GM19193 (cell line): ENCODE results near the gene UFSP1.

Source experiments
- POLR2A ChIP-seq: IDR thresholded peaks from 4 replicates; pipeline ENCODE4 v1.6.1; 2011; ENCODE audit not compliant: insufficient read depth, insufficient read length; ENCODE audit errors: extremely low read depth

Gene UFSP1

DNA sequence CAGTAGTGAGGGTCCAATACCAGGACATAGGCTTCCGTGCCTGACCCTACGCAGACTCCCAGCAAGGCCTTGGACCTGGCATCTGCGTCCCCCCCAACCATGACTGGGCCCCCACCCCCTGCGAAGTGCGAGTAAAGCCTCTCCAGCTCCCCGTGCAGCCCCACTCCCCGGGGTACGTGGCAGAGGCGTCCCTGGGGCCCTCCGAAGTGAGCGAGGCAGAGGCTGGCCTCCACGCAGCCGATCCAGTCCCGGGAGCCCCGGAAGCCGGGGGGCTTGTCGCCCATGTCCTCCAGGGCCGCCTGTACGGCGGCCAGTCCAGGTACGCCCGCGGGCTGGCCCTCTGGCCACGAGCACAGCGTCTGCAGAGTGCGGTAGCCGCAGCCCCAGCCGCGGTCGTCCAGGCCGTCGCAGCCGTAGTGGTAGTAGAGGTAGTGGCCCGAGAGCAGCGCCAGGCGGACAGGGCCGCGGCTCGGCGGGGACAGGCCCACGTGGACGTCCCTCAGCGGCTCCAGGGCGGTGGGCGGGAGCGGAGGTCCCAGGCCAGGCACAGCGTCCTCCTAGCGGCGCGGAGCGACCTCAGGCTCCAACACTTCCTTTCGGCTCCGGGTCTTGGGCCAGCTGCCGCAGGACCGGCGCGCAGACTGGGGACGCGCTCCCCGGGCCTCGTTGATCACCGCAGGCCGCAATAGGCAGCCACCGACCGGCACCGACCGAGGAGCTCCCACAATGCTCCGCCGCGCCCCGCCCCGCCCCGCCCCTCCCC is at the start of gene UFSP1:
UFSP1 (minus strand) TSS at position 728 of the 763 bp plus-strand sequence; CDS start at position 284, 444 bp downstream.
- peak; percentile 66 for TF ChIP-seq POLR2A

DNA sequence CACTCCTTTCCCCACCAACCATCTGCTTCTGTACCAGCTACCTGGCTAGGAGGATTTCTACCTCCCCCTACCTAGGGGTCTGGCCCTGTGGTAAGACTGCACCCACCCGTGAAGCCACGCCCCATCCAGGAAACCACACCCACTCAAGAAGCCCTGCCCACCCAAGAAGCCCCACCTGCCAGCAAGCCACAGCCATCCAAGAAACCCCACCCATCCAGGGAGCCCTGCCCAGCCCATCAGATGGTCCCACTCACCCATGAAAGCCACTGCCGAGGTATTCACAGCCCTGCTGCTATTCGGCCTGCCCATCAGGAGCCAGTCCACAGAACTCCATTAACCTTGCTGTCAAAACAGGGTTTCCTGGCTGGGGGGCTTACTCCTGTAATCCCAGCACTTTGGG is 44.2 kb upstream of the UFSP1 start:
- TF ChIP-seq POLR2A: no peak

DNA sequence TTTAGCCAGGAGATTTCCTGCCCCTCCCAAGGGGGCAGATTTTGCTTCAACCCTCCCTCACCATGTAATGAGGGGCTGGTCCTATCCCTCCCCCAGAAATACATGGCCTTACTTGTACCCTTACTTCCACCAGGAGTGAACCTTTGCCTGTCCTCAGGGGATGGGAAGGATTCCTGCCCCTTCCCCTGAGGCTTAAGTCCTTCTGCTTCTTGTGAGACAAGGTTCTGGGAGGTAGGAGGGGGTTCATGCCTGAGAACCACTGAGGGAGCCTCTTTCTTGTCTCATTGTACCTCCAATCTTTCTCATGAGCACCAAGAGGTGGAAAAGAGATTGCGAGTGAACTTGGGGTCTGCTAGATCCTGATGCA is 40.3 kb upstream of the UFSP1 start:
- no peak for TF ChIP-seq POLR2A

DNA sequence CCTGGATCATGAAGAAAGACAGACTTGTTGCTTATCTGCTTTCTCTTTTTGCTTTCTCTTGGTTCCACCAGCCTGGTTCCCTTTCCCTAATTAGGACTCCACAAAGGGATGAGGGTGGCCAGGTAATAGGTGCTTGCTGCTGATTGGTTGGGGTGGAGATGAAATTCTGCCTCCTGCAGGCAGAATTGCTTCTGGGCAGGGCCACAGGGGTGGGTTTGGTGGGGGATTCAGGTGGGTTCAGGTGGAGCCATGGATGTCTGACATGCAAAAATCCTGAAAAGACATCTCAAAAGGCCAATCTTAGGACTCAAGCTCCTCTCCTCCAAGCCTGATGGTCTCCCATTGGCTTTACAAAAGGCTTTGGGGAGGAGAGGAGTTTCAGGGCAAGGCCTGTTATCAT is 31.5 kb upstream of the UFSP1 start:
- no peak for TF ChIP-seq POLR2A

DNA sequence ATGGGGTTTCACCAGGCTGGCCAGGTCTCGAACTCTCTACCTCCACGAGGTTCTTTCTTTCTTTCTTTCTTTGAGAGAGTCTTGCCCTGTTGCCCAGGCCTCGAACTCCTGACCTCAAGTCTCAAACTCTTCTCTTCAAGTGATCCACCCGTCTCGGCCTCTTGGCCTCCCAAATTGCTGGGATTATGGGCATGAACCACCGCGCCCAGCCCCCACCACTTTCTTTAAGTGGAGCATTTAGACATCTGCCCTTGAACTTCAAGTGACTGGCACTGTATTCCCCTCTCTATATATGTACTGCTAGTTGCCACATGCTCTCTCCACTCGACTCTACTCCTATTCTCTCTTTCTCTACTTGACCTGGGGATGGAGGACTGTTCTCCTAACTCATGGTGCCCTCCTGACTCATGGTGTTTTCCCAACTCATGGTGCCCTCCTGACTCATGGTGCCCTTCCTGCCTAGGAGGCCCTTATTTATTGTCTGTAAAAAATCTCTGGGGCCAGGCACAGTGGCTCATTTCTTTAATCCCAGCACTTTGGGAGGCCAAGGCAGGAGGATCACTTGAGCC is 25.4 kb upstream of the UFSP1 start:
- no peak for TF ChIP-seq POLR2A

DNA sequence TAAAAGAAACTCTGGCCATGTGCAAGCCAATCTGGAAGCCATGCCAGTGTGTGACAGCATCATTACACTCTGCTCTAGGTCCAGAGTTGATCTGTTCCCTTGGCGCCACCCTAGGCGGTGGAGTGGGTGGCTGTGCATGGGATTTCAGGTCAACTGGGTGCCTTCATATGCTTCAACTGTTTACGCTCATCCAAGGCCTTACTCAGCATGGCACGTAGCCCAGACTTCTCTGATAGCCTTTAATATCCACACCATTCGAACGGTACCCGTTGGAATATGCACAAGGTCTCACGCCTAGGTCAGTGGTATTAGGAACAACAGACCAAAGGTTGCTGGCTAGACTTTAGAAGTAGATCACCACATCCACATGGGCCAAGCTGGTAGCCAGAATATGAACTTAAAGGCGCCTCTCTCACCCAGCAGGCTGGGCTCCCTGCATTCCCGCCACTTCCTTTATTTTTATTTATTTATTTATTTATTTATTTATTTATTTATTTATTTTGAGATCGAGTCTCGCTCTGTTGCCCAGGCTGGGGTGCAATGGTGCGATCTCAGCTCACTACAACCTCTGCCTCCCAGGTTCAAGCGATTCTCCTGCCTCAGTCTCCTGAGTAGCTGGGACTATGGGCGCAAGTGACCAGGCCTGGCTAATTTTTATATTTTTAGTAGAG is 24.8 kb upstream of the UFSP1 start:
- no peak for TF ChIP-seq POLR2A

DNA sequence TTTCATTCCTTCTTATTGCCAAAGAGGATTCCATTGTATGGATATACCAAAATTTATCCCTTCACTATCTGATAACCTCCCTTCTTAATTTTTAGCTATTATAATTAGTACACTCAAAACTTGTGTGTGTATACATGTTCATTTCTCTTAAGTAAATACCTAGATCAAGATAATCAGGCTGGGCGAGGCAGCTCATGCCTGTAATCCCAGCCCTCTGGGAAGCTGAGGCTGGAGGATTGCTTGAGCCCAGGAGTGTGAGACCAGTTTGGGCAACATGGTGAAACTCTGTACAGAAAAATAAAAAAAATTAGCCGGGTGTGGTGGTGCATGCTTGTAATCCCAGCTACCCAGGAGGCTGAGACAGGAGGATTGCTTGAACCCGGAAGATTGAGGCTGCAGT is 22.0 kb upstream of the UFSP1 start:
- no peak for TF ChIP-seq POLR2A

DNA sequence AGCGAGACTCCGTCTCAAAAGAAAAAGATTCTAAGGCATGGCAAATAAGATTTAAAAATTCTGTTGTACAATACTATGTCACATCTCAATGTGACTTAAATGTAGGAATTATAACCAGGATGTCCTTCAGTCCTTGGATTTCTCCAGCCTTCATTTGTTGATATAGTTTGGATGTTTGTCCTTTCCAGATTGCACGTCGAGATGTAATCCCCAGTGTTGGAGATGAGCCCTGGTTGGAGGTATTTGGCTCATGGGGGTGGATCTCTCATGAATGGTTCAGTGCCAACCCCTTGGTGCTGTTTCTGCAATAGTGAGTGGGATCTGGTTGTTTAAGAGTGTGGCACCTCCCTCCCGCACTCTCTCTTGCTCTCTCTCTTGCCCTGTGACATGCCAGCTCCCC is 19.0 kb upstream of the UFSP1 start:
- no peak for TF ChIP-seq POLR2A

DNA sequence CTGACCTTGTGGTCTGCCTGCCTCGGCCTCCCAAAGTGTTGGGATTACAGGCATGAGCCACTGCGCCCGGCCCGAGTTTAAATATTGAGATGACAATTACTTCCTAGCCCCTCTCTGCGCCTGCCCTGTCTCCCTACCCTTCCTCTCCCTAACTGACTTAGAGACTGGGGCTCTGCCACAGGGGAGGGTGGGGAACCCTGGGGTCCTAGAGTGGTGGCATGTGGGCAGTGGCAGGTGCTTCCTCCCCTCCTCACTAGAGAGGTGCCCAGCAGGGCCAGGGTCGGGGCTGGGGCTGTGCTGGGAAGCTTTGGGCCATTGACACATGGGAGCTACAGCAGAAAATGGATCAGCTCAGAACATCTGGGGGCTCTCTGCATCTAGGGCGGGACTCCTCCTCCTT is 13.1 kb upstream of the UFSP1 start:
- TF ChIP-seq POLR2A: no peak

DNA sequence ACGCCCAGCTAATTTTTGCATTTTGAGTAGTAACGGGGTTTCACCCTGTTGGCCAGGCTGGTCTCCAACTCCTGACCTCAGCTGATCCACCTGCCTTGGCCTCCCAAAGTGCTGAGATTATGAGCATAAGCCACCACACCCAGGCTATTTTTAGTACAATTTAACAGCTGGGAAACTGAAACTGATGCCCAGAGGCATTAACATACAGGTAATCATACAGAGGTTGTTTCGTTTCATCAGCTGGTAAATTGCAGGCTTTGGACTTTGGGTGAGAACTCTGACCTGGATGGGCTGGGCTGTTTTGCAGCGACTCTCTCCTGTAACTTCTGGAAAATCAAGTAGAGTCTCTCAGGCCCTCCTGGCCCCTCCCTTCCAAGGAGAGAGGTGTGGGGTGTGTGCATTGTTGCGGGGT is 12.4 kb upstream of the UFSP1 start:
- TF ChIP-seq POLR2A: no peak

DNA sequence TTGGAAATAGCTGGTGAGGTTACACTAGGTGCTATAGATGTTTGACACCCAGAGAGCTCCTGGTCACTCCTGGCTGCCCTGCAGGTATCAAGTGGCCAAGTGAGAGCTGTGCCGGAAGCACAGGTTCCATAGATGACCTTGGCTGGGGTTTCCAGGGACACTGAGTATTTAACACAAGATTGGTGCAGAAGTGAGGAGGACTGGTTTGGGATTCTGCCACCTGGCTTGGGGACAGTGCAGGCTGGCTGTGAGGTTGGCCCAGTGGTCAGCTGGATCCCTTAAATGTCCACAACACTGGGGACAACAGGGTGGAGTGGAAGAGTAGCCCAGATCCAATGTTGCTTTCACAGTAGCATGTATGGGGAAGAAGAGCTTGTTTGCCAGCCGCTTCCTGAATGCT is 11.5 kb upstream of the UFSP1 start:
- TF ChIP-seq POLR2A: no peak

DNA sequence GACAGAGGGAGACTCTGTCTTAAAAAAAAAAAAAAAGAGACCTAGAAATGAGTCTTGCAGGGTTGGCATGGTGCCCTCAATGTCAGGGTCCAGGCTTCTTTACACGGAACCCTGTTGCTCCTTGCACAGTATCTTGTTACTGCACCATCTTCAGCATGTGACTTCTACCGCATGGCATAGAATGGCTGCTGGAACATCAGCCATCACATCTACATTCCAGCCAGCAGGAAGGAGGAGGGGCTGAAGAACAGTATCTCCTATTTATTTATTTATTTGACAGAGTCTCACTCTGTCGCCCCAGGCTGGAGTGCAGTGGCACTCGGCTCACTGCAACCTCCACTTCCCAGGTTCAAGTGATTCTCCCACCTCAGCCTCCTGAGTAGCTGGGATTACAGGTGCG is 9.9 kb upstream of the UFSP1 start:
- TF ChIP-seq POLR2A: no peak

DNA sequence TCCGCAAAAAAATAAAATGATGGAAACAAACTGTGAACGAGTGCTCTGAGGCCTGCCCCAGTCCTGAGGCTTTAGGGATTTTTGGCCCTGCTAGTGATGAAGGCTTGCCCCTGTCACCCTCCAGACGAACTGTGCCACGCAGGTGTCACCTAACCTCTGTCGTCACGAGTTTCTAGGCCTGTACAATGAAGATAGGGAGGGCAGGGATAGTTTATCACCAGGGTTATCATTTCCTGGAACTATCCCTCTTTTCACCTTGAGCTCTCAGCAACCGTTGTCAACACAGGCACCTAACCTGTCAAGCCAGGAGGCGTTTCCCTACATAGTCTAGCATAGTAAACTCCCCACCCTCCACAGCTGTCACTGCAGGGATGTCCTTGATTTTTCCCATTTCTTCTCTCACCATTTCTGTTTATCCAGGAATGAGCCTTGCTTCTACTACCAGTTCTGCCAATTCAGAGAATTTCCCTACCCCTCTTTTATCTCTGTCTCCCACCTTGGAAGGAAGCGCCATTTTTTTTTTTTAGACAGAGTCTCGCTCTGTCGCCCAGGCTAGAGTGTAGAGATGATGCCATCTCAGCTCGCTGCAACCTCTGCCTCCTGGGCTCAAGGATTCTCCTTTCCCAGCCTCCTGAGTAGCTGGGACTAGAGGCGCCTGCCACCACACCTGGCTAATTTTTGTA is 8.4 kb upstream of the UFSP1 start:
- no peak for TF ChIP-seq POLR2A

DNA sequence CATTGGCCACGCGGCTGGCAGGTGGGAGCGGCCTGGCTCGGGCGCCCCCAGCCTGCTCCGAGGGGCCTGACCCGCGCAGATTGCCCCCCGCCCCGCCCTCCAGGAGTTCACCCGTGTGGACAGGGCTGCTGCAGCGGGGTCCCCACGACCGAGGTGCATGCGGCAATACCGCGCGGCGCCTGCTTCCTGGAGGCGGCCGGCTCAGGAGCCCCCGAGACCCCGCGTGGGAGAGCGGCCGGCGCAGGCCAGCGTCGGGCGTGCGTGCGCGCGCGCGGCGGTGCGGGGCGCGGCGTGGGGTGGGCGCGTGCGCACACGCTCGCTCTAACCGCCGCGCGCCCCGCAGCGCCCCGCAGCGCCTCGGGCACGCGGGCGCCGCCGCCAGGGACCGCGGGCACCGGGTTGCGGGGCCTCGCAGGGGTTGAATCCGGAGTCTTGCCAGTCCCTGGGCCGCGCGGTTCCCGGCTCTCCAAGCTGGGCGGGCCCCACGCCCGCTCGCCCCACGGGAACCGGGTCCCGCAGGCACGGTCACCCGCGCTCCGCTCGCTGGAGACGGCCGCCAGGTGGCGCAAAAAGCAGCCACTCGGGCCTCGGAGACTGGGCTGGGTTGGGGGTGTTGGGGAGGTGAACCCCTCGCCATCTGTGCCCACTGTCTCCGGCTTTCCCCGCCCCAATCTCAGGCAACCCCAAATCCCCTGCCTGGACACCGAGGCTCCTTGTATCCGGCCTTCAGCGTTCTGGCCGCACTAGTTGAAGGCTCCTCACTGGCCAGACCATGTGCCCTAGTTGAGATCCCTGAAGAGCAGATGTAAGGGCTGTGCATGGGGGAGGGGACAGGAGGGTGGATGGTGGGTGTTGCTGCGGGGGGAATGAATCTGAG is 7.5 kb upstream of the UFSP1 start:
- TF ChIP-seq POLR2A: no peak
